G401.6 (cell line): ENCODE data around the gene C4A.
A peak's percentile ranks its signal among the peaks of the same experiment; 100 is the strongest.
"Not testable (repeated sequence)": the region's sequence is repeated elsewhere in the genome, so short reads cannot be mapped to it uniquely, and the experiment has no call there.

Experiments
- FAIRE-seq: peaks from 2 replicates; lab custom pipeline; 2012; peaks lifted over from hg19 to GRCh38; lab: Jason Lieb, UNC

C4A gene

GRCh38 chr6:31980998-31981397, 859 bp upstream of the C4A start:
- not testable (repeated sequence) for FAIRE-seq

GRCh38 chr6:31989363-31989762, 7.5 kb downstream of the C4A start:
- peak; percentile 89 for FAIRE-seq

GRCh38 chr6:31994421-31994820, 12.6 kb downstream of the C4A start:
- not testable (repeated sequence) for FAIRE-seq

DNA sequence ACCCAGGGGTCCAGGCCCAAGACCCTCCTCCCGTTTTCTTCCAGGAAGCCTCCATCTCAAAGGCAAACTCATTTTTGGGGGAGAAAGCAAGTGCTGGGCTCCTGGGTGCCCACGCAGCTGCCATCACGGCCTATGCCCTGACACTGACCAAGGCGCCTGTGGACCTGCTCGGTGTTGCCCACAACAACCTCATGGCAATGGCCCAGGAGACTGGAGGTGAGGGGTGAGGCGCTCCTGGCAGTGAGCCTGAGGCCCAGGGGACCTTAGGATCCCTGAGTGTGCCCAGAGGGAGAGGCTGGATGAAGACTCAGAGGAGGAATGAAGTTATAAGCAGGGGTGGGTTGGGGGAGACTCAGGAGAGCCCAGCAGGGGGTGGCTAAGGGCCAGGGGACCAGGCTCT, 14.5 kb downstream of the C4A start:
- not testable (repeated sequence) for FAIRE-seq

GRCh38 chr6:32002546-32003268, 20.9 kb downstream of the C4A start:
- not testable (repeated sequence) for FAIRE-seq

GRCh38 chr6:32003301-32003700, 21.4 kb downstream of the C4A start:
- FAIRE-seq, result not testable (repeated sequence)

DNA sequence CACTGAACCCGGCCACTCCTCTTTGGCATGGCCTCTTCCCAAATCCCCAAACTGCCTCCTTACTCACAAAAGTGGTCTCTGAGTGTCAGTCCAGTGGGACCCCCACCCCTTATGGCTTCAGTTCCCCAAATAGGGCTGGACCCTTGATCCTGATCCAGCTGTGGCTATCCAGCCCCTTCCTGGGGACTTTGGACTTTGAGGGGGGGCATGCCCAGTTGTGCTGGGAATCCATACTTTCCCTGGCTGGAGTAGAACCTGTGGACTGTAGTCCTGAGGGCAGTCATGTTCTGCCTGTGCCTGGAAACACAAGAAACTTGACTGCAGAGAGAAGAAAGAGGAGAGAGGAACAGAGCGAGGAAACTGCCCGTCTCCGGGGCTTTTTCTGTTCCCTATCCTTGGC, 22.5 kb downstream of the C4A start:
- not testable (repeated sequence) for FAIRE-seq

GRCh38 chr6:32004864-32005537, 23.1 kb downstream of the C4A start:
- FAIRE-seq, result not testable (repeated sequence)

- not testable (repeated sequence) for FAIRE-seq
These were observed 23.7 kb downstream of the C4A start for GRCh38 chr6:32005538-32005880.

GRCh38 chr6:32005991-32006529, 24.2 kb downstream of the C4A start:
- not testable (repeated sequence) for FAIRE-seq

DNA sequence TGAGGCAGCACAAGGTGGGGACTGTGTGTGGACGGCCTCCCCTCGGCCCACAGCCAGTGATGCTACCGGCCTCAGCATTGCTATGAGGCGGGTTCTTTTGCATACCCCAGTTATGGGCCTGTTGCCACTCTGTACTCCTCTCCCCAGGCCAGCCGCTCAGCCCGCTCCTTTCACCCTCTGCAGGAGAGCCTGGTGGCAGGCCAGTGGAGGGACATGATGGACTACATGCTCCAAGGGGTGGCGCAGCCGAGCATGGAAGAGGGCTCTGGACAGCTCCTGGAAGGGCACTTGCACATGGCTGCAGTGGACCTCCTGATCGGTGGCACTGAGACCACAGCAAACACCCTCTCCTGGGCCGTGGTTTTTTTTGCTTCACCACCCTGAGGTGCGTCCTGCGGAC, 25.2 kb downstream of the C4A start:
- FAIRE-seq, result not testable (repeated sequence)

DNA sequence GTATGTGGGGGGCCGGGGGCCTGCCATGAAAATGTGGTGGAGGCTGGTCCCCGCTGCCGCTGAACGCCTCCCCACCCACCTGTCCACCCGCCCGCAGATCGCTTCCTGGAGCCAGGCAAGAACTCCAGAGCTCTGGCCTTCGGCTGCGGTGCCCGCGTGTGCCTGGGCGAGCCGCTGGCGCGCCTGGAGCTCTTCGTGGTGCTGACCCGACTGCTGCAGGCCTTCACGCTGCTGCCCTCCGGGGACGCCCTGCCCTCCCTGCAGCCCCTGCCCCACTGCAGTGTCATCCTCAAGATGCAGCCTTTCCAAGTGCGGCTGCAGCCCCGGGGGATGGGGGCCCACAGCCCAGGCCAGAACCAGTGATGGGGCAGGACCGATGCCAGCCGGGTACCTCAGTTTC, 26.2 kb downstream of the C4A start:
- FAIRE-seq, result not testable (repeated sequence)

- FAIRE-seq, result not testable (repeated sequence)
These were observed 26.8 kb downstream of the C4A start for GRCh38 chr6:32008616-32009015.

DNA sequence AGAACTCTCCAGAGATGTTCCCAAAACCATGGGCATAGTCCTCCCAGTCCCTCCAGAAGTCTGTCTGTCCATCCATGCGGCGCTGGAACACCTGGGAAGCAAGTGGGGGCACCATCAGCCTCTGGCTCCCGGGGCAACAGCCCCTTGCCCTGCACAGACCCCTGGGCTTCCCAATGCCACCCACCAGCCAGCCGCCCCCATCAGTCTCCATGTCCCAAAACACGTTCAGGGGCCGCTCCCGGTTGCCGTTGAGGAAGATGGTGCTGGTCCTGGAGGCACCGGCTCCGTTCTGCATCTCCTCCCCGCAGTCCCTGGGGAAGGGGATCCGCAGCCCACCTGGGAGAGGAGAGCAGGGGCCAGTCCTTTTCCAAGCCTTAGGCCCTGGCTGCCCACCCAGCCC, 27.7 kb downstream of the C4A start:
- FAIRE-seq, result not testable (repeated sequence)

DNA sequence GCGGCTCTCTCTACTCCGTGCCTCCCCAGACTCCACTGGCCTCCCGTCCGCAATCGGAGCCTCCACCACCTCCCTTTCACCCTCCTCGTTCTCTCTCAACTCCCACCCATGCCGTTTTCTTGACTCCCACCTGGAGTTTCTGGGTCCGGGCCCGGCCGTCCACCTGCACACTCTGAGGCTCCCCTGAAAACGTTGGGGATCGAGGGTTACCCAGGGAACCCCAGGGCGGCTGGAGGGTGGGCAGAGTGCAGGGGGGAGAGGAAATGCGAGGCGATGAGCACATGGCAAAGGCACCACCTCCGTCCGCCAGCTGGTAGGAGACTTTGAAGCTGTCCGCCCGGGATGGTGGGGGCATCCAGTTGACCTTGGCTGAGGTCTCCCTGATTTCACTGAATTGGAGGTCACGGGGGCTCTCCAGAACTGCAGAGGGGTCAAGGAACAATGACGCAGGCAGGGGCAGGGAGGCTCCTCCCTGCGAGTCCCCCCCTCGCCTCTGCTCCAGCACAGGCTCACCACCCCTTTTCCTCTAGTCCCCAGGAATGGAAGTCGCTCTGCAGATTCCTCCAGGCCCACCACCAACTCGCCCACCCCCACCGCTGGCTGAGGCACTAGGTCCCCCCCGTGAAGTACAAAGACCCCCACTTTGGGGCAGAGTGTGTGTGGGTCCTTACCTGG, 29.1 kb downstream of the C4A start:
- not testable (repeated sequence) for FAIRE-seq

DNA sequence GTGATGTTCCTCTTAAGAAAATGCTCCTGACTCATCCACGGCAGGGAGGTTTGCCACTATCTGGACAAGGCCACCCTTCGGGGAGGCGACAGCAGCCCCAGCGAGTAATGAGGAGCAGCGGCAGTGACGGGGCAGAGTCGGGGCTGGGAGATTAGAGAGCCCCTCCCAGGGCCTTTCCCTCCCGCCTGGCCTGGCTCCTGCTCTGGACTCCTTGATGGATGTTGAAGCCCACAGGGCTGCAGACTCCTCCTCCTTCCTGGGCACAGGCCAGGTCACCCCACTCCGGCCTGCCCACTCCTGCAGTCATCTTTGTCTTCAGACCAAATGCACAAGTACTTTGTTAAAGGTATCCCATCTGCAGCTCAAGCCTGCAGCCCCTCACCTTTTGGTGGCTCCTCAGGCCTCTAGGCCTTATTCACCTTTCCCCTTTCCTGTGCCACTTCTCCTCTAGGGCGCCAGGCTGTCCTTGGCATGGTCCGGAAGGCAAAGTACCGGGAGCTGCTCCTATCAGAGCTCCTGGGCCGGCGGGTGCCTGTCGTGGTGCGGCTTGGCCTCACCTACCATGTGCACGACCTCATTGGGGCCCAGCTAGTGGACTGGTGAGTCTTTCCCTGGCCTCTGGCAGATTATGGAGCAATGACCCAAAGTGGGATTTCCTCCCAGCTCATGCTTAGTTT, 31.2 kb downstream of the C4A start:
- not testable (repeated sequence) for FAIRE-seq

- not testable (repeated sequence) for FAIRE-seq
These were observed 31.9 kb downstream of the C4A start for GRCh38 chr6:32013738-32014137.

- FAIRE-seq, result not testable (repeated sequence)
These were observed 32.7 kb downstream of the C4A start, which contains the start of gene C4B for GRCh38 chr6:32014547-32014946. TSS of gene C4B (plus strand) at chr6:32014795. CDS start at chr6:32014846, 51 bp downstream.

DNA sequence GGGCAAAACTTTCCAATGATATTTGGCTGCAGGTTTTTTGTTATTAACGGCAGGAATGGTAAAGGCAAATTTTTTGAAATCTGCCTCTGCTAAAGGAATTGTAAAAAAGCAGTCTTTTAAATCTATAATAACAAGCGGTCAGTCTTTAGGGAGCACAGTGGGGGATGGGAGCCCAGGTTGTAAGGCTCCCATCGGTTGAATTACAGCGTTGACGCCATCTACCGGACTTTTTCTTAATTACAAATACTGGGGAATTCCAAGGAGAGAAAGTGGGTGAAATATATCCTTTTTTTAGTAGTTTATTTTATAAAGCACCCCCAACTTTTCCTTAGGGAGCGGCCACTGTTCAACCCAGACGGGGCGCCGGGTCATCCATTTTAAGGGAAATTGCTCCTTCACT, 40.2 kb downstream of the C4A start:
- peak; percentile 96 for FAIRE-seq

DNA sequence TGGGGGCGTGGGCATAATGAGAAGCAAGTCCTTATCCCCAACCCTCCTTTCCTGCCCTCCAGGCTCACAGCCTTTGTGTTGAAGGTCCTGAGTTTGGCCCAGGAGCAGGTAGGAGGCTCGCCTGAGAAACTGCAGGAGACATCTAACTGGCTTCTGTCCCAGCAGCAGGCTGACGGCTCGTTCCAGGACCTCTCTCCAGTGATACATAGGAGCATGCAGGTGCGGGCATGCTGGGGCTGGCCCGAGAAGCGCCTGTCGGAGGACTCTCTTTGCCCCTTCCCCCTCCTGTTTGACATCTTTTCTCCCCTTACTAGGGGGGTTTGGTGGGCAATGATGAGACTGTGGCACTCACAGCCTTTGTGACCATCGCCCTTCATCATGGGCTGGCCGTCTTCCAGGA, 46.8 kb downstream of the C4A start:
- FAIRE-seq, result not testable (repeated sequence)

GRCh38 chr6:32029553-32029952, 47.7 kb downstream of the C4A start:
- not testable (repeated sequence) for FAIRE-seq
